ENCODE data around the gene VGF.

The VGF gene

DNA sequence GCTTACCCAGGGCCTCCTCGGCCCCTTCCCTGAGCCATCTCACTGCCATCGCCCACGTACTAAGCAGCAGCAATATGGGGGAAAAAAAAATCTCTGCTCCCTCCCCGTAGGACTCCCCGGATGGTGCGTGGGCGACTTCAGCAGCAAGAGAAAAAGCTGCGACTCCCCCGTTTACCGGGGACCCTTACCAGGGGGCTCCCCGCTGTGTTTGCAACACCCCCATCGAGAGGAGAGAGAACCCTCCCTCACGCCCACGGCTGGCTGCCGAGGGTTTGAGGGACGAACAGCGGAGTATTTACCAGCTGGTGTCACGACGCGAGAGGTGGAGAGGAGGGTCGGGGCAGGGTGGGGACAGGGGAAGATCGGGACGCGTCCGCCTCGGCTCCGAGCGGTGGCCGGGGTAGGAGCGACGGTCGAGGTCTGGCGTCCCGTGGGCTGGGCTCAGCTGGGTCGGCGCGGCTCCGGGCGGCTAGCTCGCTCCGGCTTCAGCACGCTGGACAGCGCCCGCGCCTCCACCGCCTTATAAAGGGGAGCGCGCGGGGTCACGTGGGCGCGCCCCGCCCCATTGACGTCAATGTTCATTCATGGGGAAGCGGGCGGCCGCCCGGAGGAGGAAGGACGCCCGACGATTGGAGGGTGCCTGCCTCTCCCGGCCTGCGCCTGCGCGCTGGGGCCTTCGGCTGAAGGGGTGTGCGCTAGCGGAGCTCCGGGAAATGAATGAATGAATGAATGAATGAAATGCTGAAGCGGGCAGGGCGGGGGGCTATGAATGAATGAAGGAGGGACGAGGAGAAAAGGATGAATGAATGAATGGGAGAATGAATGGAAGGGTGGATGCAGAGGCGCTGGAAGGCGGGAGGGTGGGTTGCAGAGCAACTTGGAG, at the start of gene VGF:
TSS of gene VGF (minus strand) at position 495 of the 883 bp plus-strand sequence. CDS start 726 bp downstream, outside the sequence.
- peaks cover under 1% of the 10 kb centered on the region for H3K36me3 ChIP-seq (replicated peaks)
- TF ChIP-seq, protein P1, sequence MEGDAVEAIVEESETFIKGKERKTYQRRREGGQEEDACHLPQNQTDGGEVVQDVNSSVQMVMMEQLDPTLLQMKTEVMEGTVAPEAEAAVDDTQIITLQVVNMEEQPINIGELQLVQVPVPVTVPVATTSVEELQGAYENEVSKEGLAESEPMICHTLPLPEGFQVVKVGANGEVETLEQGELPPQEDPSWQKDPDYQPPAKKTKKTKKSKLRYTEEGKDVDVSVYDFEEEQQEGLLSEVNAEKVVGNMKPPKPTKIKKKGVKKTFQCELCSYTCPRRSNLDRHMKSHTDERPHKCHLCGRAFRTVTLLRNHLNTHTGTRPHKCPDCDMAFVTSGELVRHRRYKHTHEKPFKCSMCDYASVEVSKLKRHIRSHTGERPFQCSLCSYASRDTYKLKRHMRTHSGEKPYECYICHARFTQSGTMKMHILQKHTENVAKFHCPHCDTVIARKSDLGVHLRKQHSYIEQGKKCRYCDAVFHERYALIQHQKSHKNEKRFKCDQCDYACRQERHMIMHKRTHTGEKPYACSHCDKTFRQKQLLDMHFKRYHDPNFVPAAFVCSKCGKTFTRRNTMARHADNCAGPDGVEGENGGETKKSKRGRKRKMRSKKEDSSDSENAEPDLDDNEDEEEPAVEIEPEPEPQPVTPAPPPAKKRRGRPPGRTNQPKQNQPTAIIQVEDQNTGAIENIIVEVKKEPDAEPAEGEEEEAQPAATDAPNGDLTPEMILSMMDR (IDR thresholded peaks at IDR 0.05; ENCODE audit: low read depth, low read length, missing control alignments): no peak
- H3K4me3 ChIP-seq (ENCODE audit: low read depth, low read length): peak within 1 kb of the TSS; percentile 43
- in situ Hi-C loops (cut with HindIII; ENCODE audit: low pct_ligation_motif_present, low sequenced_read_pairs): loop anchor here (25.0 kb wide), 1 partner anchor 122 kb away; no protein-coding TSS in a partner anchor
- H3K27ac ChIP-seq: no peak within 1 kb of the TSS
- DNase-seq: peak; percentile 88
- H3K27me3 ChIP-seq (replicated peaks): peaks cover 36% of the 10 kb centered on the region

DNA sequence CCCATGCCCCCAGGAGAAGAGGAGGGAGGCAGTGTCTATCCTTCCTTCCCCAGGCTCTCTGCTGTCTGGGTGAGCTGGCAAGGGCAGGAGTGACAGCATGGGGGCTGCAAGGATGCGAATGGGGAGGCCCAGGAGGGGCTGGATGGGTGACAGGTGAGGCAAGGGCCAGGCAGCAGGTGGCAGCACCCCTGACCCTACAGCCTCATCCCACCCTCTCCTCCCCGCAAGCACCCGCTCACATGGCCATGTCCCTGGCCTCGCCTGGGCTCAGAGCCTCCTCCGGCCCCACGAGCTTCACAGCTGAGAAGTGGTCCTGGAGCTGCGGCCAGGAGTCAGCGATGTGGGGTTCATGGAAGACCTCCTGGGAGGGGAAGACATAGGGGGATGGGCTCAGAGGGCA, 46.6 kb upstream of the VGF start:
- TF ChIP-seq, protein P1 (IDR thresholded peaks at IDR 0.05; ENCODE audit: low read depth, low read length, missing control alignments): no peak
- no peak for DNase-seq
- no peak overlapping the region for H3K4me3 ChIP-seq (ENCODE audit: low read depth, low read length)
- no peaks in the 10 kb centered on the region for H3K27me3 ChIP-seq (replicated peaks)
- H3K36me3 ChIP-seq (replicated peaks): peaks cover 60% of the 10 kb centered on the region
- no peak overlapping the region for H3K27ac ChIP-seq
- in situ Hi-C loops (cut with HindIII; ENCODE audit: low pct_ligation_motif_present, low sequenced_read_pairs): no loop called here

DNA sequence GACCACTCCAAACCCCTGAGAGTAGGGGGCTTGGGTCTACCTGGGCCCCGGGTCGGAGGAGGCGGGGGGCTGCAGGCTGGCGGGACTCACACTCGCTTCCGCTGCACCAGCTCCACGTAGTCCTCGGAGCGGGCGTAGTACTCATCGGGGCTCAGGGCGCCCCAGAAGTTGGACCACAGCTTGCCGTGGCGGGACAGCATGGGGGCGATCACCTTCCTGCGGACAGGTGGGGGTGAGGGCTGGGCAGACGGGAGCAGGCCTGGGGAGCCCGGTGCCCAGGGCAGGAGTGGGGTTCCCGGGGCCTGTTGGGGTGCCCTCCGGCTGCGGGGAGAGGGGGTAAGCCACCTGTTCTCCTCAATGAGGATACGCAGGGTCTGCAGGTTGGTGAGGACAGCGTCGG, 46.1 kb upstream of the VGF start:
- Histone ChIP-seq H3K27me3 (replicated peaks) (no peaks in the 10 kb centered on the region), H3K4me3 (ENCODE audit: low read depth, low read length) (no peak overlapping the region), H3K27ac (no peak overlapping the region), H3K36me3 (replicated peaks) (peaks cover 61% of the 10 kb centered on the region)
- in situ Hi-C loops (cut with HindIII; ENCODE audit: low pct_ligation_motif_present, low sequenced_read_pairs): no loop called here
- TF ChIP-seq, protein P1 (IDR thresholded peaks at IDR 0.05; ENCODE audit: low read depth, low read length, missing control alignments): no peak
- DNase-seq: no peak

DNA sequence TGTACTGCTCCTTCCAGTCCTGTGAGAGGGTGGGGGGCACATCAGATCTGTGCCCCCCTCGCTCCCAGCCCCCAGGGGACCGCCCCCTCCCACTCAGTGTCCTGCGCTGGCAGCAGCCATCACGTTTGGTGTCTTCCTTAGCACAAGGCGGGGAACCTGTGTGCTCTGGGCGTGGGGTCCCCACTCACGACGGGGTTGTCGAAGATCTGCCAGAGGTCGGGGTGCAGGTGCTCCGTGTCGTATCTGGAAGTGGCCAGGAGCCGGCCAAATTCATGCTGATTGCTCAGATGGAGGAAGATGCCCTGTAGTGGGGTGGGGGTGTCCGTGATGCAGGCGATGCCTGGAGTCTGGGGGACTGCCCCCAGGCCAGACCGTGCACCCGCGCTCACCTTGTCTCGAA, 44.8 kb upstream of the VGF start:
- no peak for DNase-seq
- in situ Hi-C loops (cut with HindIII; ENCODE audit: low pct_ligation_motif_present, low sequenced_read_pairs): no loop called here
- Histone ChIP-seq H3K27ac (no peak overlapping the region), H3K27me3 (replicated peaks) (no peaks in the 10 kb centered on the region), H3K4me3 (ENCODE audit: low read depth, low read length) (no peak overlapping the region), H3K36me3 (replicated peaks) (peaks cover 61% of the 10 kb centered on the region)
- TF ChIP-seq, protein P1 (IDR thresholded peaks at IDR 0.05; ENCODE audit: low read depth, low read length, missing control alignments): no peak

DNA sequence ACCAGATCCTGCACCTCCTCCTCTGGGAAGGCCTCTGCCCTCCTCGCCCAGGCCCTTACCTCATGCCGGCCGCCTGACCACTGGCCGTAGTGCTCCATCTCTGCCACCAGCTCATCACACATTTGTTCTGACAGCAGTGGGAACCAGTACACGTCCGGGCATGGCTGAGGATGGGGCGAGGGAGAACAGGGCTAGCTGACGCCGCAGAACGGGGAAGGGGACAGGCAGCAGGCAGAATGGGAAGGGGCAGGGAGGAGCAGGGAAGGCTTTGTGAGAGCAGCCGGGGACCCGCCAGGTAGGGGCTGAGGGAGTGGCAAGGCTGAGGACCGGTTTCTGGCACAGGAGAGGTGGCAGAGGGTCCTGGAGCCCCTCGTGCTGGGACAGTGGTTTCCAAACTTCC, 43.4 kb upstream of the VGF start:
- peaks cover 53% of the 10 kb centered on the region for H3K36me3 ChIP-seq (replicated peaks)
- in situ Hi-C loops (cut with HindIII; ENCODE audit: low pct_ligation_motif_present, low sequenced_read_pairs): no loop called here
- no peaks in the 10 kb centered on the region for H3K27me3 ChIP-seq (replicated peaks)
- H3K4me3 ChIP-seq (ENCODE audit: low read depth, low read length): no peak overlapping the region
- no peak overlapping the region for H3K27ac ChIP-seq
- DNase-seq: no peak
- TF ChIP-seq, protein P1 (IDR thresholded peaks at IDR 0.05; ENCODE audit: low read depth, low read length, missing control alignments): no peak
